ENCODE measurements around the gene SLC2A4. TPM values are rescaled to one million over a fixed set of nuclear protein-coding genes. Genes with fewer than 3 reads are reported as not detected.

The SLC2A4 gene
- total RNA-seq, 4 donors from 2014 or later, result 1.8 to 25.9 (median 12.6) TPM

DNA sequence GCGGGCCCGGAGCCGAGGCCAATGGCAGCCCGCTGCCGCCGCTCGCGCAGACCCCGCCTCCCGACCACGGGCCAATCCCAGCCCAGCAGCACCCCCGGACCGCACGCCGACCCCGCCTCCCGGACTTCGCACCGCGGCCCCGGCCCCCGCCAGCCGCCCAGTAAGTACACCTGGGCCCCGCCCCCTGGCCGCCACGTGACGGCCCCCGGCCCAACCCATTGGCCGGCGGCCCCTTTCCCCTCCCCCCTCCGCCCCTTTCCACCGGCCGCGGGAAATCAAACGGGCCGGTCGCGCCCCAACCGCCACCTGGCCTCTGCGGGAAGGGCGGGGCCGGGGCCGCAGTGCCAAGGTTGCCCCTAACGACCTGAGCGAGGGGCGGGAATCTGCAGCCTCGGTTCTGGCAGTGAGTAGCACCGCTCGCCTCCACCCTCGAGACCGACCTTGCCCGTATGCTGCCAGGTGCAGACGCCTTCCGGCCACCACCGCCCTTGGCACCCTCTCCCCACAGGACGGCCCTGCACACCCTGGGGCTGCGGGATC lies 13.2 kb downstream of the SLC2A4 start, which contains the start of gene YBX2:
TSS of gene YBX2 (minus strand) at position 26 of the 540 bp plus-strand sequence. CDS start 139 bp downstream, outside the sequence.
- Histone ChIP-seq H3K9me3 (no peaks in the 10 kb centered on the region), H3K4me1 (peaks cover 0 to 27% of the 10 kb centered on the region in 2 donors), H3K4me3 (peak within 1 kb of the TSS in 1 of 2 donors; percentile 19), H3K27me3 (peaks cover 0 to 6% of the 10 kb centered on the region in 2 donors), H3K36me3 (no peaks in the 10 kb centered on the region), H3K27ac (peak within 1 kb of the TSS in 1 of 2 donors; percentile 67)
- peak in 1 of 2 donors; percentile 61 for DNase-seq
- TF ChIP-seq, protein P1, sequence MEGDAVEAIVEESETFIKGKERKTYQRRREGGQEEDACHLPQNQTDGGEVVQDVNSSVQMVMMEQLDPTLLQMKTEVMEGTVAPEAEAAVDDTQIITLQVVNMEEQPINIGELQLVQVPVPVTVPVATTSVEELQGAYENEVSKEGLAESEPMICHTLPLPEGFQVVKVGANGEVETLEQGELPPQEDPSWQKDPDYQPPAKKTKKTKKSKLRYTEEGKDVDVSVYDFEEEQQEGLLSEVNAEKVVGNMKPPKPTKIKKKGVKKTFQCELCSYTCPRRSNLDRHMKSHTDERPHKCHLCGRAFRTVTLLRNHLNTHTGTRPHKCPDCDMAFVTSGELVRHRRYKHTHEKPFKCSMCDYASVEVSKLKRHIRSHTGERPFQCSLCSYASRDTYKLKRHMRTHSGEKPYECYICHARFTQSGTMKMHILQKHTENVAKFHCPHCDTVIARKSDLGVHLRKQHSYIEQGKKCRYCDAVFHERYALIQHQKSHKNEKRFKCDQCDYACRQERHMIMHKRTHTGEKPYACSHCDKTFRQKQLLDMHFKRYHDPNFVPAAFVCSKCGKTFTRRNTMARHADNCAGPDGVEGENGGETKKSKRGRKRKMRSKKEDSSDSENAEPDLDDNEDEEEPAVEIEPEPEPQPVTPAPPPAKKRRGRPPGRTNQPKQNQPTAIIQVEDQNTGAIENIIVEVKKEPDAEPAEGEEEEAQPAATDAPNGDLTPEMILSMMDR (IDR thresholded peaks at IDR 0.05), result no peak
- no peak for TF ChIP-seq POLR2A (IDR thresholded peaks at IDR 0.05)
- intact Hi-C loops (cut with DNase I; ENCODE audit: low total_unique reads), result loop anchor here (10.0 kb wide), 1 partner anchor 240 kb away; no protein-coding TSS in a partner anchor

DNA sequence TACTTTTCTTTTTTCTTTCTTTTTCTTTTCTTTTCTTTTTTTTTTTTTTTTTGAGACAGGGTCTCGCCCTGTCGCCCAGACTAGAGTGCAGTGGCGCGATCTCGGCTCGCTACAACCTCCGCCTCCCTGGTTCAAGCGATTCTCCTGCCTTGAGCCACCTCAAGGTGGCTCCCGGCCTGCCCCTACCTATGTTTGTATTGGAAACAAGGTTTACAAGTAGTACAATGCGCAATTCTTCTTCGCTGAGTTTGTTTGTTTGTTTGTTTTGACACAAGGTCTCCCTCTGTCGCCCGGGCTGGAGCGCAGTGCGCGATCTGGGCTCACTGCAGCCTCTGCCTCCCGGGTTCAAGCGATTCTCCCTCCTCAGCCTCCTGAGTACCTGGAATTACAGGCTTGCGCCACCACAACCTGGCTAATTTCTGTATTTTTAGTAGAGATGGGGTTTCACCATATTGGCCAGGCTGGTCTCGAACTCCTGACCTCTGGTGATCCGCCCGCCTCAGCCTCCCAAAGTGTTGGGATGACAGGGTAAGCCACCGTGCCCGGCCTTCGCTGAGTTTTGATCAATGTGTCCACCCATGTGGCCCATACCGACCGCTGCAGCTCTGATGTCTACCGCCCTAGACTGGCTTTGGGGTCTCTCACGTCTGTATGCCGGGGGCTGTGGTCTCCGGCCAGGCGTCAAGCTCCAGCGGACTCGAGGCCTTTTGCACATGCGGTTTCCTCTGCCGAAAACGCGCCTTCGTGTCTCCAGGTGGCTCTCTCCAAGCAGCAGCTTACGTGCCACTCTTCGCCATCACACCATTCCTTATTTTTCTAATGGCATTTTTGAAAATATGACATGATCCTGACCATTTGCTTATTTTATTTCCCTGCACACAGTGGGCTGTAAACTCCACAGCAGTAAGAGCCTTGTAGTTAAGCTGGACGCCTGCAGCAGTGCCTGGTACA lies 14.0 kb downstream of the SLC2A4 start:
- peak overlapping the region; percentile 7 to 67 for H3K27ac ChIP-seq
- no peak for DNase-seq
- no peaks in the 10 kb centered on the region for H3K36me3 ChIP-seq
- intact Hi-C loops (cut with DNase I; ENCODE audit: low total_unique reads), result loop anchor here (2.0 to 10.0 kb wide), 2 partner anchors 15 to 241 kb away; partner anchors contain the start of gene SLC2A4
- H3K4me3 ChIP-seq, result no peak overlapping the region
- TF ChIP-seq, protein P1 (IDR thresholded peaks at IDR 0.05), result no peak
- TF ChIP-seq POLR2A (IDR thresholded peaks at IDR 0.05), result no peak
- peaks cover 0 to 6% of the 10 kb centered on the region in 2 donors for H3K27me3 ChIP-seq
- peaks cover 0 to 27% of the 10 kb centered on the region in 2 donors for H3K4me1 ChIP-seq
- H3K9me3 ChIP-seq, result no peaks in the 10 kb centered on the region

DNA sequence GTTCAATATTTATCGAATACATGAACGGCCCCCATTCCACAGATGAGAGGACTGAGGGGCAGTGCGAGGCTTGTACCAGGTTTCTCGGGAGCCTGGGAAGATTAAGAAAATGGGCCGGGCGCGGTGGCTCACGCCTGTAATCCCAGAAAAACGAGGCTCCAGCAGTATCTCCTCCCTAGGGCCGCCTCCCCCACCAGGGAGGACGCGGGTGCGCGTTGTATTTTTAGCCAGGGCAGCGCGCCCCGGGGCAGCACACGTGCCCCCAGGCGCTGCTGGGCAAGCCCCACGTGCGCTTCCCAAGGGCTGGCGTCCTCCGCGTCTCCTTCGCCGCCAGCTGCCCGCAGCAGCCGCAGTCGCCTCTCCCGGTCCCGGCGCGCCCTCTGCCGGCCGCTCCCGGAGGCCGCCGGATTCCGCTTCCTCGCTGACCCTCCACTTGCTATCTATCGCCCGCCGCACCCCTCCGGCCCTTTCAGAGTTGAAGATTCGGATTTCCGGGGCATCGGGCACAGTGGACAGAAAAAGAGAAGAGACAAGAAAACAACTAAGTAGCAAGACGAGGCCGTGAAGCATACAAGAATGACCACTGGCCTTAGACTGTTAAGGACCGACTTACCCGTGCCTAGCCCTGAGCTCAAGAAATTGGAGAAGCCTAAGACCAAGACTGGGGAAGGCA lies 14.8 kb downstream of the SLC2A4 start:
- TF ChIP-seq, protein P1 (IDR thresholded peaks at IDR 0.05), result peak; percentile 94 to 98 (median 98)
- peak in 1 of 2 donors; percentile 30 for TF ChIP-seq POLR2A (IDR thresholded peaks at IDR 0.05)
- H3K27me3 ChIP-seq, result peaks cover 0 to 6% of the 10 kb centered on the region in 2 donors
- intact Hi-C loops (cut with DNase I; ENCODE audit: low total_unique reads), result loop anchor here (2.0 to 10.0 kb wide), 2 partner anchors 16 to 242 kb away; partner anchors contain the start of gene SLC2A4
- no peaks in the 10 kb centered on the region for H3K36me3 ChIP-seq
- H3K4me1 ChIP-seq, result peaks cover 0 to 27% of the 10 kb centered on the region in 2 donors
- H3K27ac ChIP-seq, result peak overlapping the region; percentile 33 to 67
- no peak overlapping the region for H3K4me3 ChIP-seq
- no peaks in the 10 kb centered on the region for H3K9me3 ChIP-seq
- peak; percentile 78 to 84 for DNase-seq

DNA sequence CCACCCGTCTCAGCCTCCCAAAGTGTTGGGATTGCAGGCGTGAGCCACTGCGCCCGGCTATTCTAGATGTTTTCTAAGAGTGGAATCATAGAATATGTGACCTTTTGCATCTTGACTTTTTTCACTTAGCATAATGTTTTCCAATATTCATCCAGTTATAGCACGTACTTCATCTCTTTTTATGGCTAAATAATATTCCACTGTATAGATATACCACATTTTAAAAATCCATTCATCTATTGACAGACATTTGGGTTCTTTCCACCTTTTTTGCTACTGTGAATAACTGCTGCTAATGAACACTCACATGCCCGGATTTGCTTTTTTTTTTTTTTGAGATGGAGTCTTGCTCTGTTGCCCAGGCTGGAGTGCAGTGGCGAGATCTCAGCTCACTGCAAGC lies 22.7 kb downstream of the SLC2A4 start:
- intact Hi-C loops (cut with DNase I; ENCODE audit: low total_unique reads), result no loop called here
- Histone ChIP-seq H3K4me3 (no peak overlapping the region), H3K36me3 (no peaks in the 10 kb centered on the region), H3K27ac (no peak overlapping the region), H3K9me3 (no peaks in the 10 kb centered on the region), H3K27me3 (no peaks in the 10 kb centered on the region), H3K4me1 (peaks cover 1 to 3% of the 10 kb centered on the region in 2 donors)
- DNase-seq, result no peak
- no peak for TF ChIP-seq POLR2A (IDR thresholded peaks at IDR 0.05)
- TF ChIP-seq, protein P1 (IDR thresholded peaks at IDR 0.05), result no peak
